Measurements from ENCODE around the gene PFN4. TPM values are rescaled to one million over a fixed set of nuclear protein-coding genes. Genes with fewer than 3 reads are reported as not detected.

The PFN4 gene
- total and polyA plus RNA-seq, 10 donors, result 0.35 to 1.3 (median 0.75) TPM; not detected in 4

- Histone ChIP-seq H3K9me3 (no peaks in the 10 kb centered on the region), H3K27ac (no peak overlapping the region), H3K36me3 (peaks cover 0 to 51% (median 10%) of the 10 kb centered on the region in 6 donors), H3K4me1 (peaks cover under 1 to 19% (median 12%) of the 10 kb centered on the region in 6 donors), H3K4me3 (no peak overlapping the region), H3K27me3 (replicated peaks in 1 of 7) (no peaks in the 10 kb centered on the region)
- no peak for DNase-seq
- intact Hi-C loops (cut with DNase I; ENCODE audit: low total_unique reads), result no loop called here
- TF ChIP-seq, protein P1, sequence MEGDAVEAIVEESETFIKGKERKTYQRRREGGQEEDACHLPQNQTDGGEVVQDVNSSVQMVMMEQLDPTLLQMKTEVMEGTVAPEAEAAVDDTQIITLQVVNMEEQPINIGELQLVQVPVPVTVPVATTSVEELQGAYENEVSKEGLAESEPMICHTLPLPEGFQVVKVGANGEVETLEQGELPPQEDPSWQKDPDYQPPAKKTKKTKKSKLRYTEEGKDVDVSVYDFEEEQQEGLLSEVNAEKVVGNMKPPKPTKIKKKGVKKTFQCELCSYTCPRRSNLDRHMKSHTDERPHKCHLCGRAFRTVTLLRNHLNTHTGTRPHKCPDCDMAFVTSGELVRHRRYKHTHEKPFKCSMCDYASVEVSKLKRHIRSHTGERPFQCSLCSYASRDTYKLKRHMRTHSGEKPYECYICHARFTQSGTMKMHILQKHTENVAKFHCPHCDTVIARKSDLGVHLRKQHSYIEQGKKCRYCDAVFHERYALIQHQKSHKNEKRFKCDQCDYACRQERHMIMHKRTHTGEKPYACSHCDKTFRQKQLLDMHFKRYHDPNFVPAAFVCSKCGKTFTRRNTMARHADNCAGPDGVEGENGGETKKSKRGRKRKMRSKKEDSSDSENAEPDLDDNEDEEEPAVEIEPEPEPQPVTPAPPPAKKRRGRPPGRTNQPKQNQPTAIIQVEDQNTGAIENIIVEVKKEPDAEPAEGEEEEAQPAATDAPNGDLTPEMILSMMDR (IDR thresholded peaks at IDR 0.05 in 8 of 11, conservative IDR thresholded peaks at IDR 0.05 in 3 of 11), result no peak
- TF ChIP-seq POLR2A (IDR thresholded peaks at IDR 0.05) (no peak), POLR2AphosphoS5 (IDR thresholded peaks at IDR 0.05) (no peak)
- WGBS, 5 donors, result 55 to 77% (median 64%) methylated on average over 2 of the region's 2 CpGs
Measured at GRCh38 chr2:24088821-24089359, 34.2 kb downstream of the PFN4 start.

GRCh38 chr2:24087032-24087431 is 36.1 kb downstream of the PFN4 start:
- Histone ChIP-seq H3K4me1 (peaks cover 6 to 37% (median 24%) of the 10 kb centered on the region in 6 donors), H3K4me3 (no peak overlapping the region), H3K27ac (no peak overlapping the region), H3K36me3 (peaks cover 0 to 45% (median 10%) of the 10 kb centered on the region in 6 donors), H3K9me3 (no peaks in the 10 kb centered on the region), H3K27me3 (replicated peaks in 1 of 7) (no peaks in the 10 kb centered on the region)
- DNase-seq, result no peak
- WGBS, 5 donors, result 85 to 98% (median 92%) methylated on average over 3 of the region's 3 CpGs
- TF ChIP-seq POLR2AphosphoS5 (IDR thresholded peaks at IDR 0.05) (no peak), POLR2A (IDR thresholded peaks at IDR 0.05) (no peak)
- TF ChIP-seq, protein P1 (IDR thresholded peaks at IDR 0.05 in 8 of 11, conservative IDR thresholded peaks at IDR 0.05 in 3 of 11), result no peak
- intact Hi-C loops (cut with DNase I; ENCODE audit: low total_unique reads), result no loop called here

DNA sequence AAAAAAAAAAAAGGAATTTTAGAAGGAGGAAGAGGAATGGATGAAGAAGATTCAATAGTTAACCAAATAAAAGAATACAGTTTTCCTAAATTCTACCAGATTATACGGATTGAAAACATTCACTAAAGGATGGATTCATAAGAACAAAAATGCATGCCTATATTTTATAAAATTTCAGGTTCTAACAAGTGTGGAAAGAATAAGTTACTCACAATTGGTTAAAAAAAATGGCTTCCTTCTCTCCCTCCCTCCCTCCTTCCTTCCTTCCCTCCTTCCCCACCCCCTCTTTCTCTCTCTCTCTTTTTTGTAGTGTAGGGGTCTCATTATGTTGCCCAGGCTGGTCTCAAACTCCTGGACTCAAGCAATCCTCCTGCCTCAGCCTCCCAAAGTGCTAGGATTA is 36.9 kb downstream of the PFN4 start:
- 91 to 97% (median 96%) methylated on average over 1 of the region's 1 CpG for WGBS, 5 donors
- H3K27ac ChIP-seq, result no peak overlapping the region
- no peaks in the 10 kb centered on the region for H3K9me3 ChIP-seq
- TF ChIP-seq, protein P1 (IDR thresholded peaks at IDR 0.05 in 8 of 11, conservative IDR thresholded peaks at IDR 0.05 in 3 of 11), result no peak
- TF ChIP-seq POLR2AphosphoS5 (IDR thresholded peaks at IDR 0.05), result no peak
- no peak for TF ChIP-seq POLR2A (IDR thresholded peaks at IDR 0.05)
- DNase-seq, result no peak
- peaks cover 0 to 48% (median 10%) of the 10 kb centered on the region in 6 donors for H3K36me3 ChIP-seq
- H3K27me3 ChIP-seq (replicated peaks in 1 of 7), result no peaks in the 10 kb centered on the region
- intact Hi-C loops (cut with DNase I; ENCODE audit: low total_unique reads), result no loop called here
- no peak overlapping the region for H3K4me3 ChIP-seq
- H3K4me1 ChIP-seq, result peaks cover 6 to 43% (median 24%) of the 10 kb centered on the region in 6 donors

GRCh38 chr2:24085200-24085489 is 38.0 kb downstream of the PFN4 start:
- intact Hi-C loops (cut with DNase I; ENCODE audit: low total_unique reads), result no loop called here
- H3K27ac ChIP-seq, result peak overlapping the region in 7 of 8 donors; percentile 82 to 92 (median 88)
- WGBS, 5 donors, result 26 to 42% (median 31%) methylated on average over 11 of the region's 11 CpGs
- no peaks in the 10 kb centered on the region for H3K9me3 ChIP-seq
- peak overlapping the region in 7 of 8 donors; percentile 48 to 76 (median 56) for H3K4me3 ChIP-seq
- H3K4me1 ChIP-seq, result peaks cover 6 to 51% (median 24%) of the 10 kb centered on the region in 6 donors
- DNase-seq, result no peak
- no peaks in the 10 kb centered on the region for H3K27me3 ChIP-seq (replicated peaks in 1 of 7)
- H3K36me3 ChIP-seq, result peaks cover 0 to 52% (median 10%) of the 10 kb centered on the region in 6 donors
- TF ChIP-seq, protein P1 (IDR thresholded peaks at IDR 0.05 in 8 of 11, conservative IDR thresholded peaks at IDR 0.05 in 3 of 11), result no peak
- TF ChIP-seq POLR2AphosphoS5 (IDR thresholded peaks at IDR 0.05) (no peak), POLR2A (IDR thresholded peaks at IDR 0.05) (no peak)

Data from spleen (tissue), 11 donors.